Uterus (tissue), 2 donors: ENCODE results near the gene FAAP20.

Source experiments
- POLR2A ChIP-seq, 2 donors: fragments of 450-650 bp; IDR thresholded peaks; one replicate each; pipeline ENCODE4 v1.6.1; 2016; ENCODE audit warnings: antibody characterized with exemption in 2 of 2, mild to moderate bottlenecking in 1 of 2, moderate library complexity in 1 of 2
- TF ChIP-seq, protein P1 (sequence below), 4 experiments: fragments of 200-600 bp in 2 of 4; fragments of 450-650 bp in 2 of 4; sonication (generic) in 2 of 4; IDR thresholded peaks; one replicate each; pipeline ENCODE4 v1.5.1; 2016 to 2019; ENCODE audit warnings: antibody characterized with exemption in 4 of 4, mild to moderate bottlenecking in 2 of 4, moderate library complexity in 1 of 4

DNA sequence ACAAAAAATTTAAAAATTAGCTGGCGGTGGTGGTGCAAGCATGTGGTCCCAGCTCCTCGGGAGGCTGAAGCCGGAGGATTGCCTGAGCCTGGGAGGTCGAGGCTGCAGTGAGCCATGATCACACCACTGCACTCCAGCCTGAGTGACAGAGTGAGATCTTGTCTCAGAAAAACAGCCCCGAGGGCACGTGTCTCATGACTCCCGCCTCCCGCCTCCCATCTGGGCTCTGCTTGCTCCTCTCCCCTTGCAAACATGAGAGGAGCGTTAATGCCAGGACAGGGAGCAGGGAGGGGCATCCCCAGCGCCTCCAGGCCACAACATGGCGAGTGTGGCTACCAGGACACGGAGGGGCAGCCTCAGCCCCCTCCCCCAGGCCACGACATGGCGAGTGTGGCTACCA, 28.3 kb downstream of the FAAP20 start:
- TF ChIP-seq, protein P1, sequence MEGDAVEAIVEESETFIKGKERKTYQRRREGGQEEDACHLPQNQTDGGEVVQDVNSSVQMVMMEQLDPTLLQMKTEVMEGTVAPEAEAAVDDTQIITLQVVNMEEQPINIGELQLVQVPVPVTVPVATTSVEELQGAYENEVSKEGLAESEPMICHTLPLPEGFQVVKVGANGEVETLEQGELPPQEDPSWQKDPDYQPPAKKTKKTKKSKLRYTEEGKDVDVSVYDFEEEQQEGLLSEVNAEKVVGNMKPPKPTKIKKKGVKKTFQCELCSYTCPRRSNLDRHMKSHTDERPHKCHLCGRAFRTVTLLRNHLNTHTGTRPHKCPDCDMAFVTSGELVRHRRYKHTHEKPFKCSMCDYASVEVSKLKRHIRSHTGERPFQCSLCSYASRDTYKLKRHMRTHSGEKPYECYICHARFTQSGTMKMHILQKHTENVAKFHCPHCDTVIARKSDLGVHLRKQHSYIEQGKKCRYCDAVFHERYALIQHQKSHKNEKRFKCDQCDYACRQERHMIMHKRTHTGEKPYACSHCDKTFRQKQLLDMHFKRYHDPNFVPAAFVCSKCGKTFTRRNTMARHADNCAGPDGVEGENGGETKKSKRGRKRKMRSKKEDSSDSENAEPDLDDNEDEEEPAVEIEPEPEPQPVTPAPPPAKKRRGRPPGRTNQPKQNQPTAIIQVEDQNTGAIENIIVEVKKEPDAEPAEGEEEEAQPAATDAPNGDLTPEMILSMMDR (IDR thresholded peaks at IDR 0.05) = no peak
- no peak for TF ChIP-seq POLR2A (IDR thresholded peaks at IDR 0.05)
